ENCODE data around the gene FAM149B1. TPM values are rescaled to one million over a fixed set of nuclear protein-coding genes. Genes with fewer than 3 reads are reported as not detected.
A peak's percentile ranks its signal among the peaks of the same experiment; 100 is the strongest.

The FAM149B1 gene
- total and polyA plus RNA-seq, 2 of the 13 experiments (the other 11 are each of a cell fraction or from before 2014, with no cell fraction given): 9.3 to 16.8 TPM

DNA sequence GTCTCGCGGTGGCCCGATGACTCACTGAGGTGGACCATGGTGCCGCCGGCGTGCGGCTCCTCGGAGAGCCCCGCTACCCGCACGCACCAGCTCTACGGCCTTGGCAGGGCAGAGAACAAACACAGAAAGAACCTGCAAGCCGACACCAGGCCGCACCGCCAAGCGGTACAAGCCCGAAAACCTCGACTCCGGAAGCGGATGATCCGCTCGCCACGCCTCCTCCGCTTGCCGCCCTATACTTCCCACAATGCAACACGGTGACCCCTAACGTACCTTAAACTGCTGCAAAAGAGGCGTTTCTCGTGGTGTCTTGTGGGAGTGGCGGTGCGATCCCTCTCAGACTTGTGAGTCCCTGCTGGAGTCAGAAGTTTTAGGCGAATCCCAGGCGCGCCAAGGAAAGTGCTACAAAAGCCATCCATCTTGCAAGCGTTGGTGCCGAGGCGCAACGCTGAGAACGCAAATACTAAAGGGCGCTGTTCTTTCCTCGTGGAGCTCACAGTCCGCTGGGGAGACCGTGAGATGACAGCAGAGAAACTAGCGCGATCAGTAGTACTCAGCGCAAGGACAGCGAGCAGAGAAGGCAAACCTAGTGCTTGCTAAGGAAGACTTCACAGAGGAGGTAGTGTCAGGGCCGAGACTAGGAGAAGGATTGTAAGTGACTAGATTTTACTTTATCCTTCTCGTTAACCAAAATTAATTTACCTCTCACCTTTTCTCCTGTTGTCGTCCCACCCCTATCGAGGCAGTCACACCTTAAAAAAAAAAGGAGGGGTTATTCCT, 84.7 kb downstream of the FAM149B1 start, which contains the start of gene MRPS16 (continued):
- TF ChIP-seq, protein P1, sequence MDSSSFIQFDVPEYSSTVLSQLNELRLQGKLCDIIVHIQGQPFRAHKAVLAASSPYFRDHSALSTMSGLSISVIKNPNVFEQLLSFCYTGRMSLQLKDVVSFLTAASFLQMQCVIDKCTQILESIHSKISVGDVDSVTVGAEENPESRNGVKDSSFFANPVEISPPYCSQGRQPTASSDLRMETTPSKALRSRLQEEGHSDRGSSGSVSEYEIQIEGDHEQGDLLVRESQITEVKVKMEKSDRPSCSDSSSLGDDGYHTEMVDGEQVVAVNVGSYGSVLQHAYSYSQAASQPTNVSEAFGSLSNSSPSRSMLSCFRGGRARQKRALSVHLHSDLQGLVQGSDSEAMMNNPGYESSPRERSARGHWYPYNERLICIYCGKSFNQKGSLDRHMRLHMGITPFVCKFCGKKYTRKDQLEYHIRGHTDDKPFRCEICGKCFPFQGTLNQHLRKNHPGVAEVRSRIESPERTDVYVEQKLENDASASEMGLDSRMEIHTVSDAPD (CRISPR knock-in tag; IDR thresholded peaks at IDR 0.05): no peak
- TF ChIP-seq ZNF792 (CRISPR knock-in tag; IDR thresholded peaks at IDR 0.05) (peak; percentile 27), ZNF3 (CRISPR knock-in tag; IDR thresholded peaks at IDR 0.05) (no peak), FIP1L1 (IDR thresholded peaks at IDR 0.05; ENCODE audit: borderline replicate concordance, insufficient read depth, low read depth, low read length) (0 out of 2 replicates have a peak, but pooled peaks have one; percentile 84), NR3C1 (CRISPR knock-in tag; IDR thresholded peaks at IDR 0.05) (no peak), ZC3H13 (CRISPR knock-in tag; IDR thresholded peaks at IDR 0.05) (0 out of 2 replicates have a peak, but pooled peaks have one; percentile 9), TMF1 (CRISPR knock-in tag; IDR thresholded peaks at IDR 0.05; ENCODE audit: low read depth) (no peak), GLI4 (CRISPR knock-in tag; IDR thresholded peaks at IDR 0.05; ENCODE audit: borderline replicate concordance) (no peak), PLRG1 (conservative IDR thresholded peaks at IDR 0.05) (no peak), IRX3 (CRISPR knock-in tag; IDR thresholded peaks at IDR 0.05; ENCODE audit: borderline replicate concordance, low read depth) (peak; percentile 66; the same call in 1 of the 2 replicates), NR1H2 (CRISPR knock-in tag; IDR thresholded peaks at IDR 0.05; ENCODE audit: borderline replicate concordance, low read depth) (0 out of 2 replicates have a peak, but pooled peaks have one; percentile 34), KMT2B (CRISPR knock-in tag; IDR thresholded peaks at IDR 0.05) (peak; percentile 97), RBM39 (IDR thresholded peaks at IDR 0.05; ENCODE audit: low read depth, low read length, poor library complexity, severe bottlenecking) (peak; percentile 51), NCOR1 (IDR thresholded peaks at IDR 0.05; ENCODE audit: borderline replicate concordance, low read length) (no peak), SAP130 (CRISPR knock-in tag; IDR thresholded peaks at IDR 0.05; ENCODE audit: low read depth) (peak; percentile 99), NFE2 (CRISPR knock-in tag; IDR thresholded peaks at IDR 0.05) (no peak), JUNB (CRISPR knock-in tag; IDR thresholded peaks at IDR 0.05; ENCODE audit: borderline replicate concordance) (no peak), MXI1 (IDR thresholded peaks at IDR 0.05; ENCODE audit: borderline replicate concordance, low read depth, low read length) (peak; percentile 91; the same call in 2 of the 3 replicates), HNRNPK (IDR thresholded peaks at IDR 0.05; ENCODE audit: low read depth, low read length, poor library complexity, severe bottlenecking) (no peak), ZNF674 (CRISPR knock-in tag; IDR thresholded peaks at IDR 0.05; ENCODE audit: low read depth) (no peak)
- TF ChIP-seq, protein P2, sequence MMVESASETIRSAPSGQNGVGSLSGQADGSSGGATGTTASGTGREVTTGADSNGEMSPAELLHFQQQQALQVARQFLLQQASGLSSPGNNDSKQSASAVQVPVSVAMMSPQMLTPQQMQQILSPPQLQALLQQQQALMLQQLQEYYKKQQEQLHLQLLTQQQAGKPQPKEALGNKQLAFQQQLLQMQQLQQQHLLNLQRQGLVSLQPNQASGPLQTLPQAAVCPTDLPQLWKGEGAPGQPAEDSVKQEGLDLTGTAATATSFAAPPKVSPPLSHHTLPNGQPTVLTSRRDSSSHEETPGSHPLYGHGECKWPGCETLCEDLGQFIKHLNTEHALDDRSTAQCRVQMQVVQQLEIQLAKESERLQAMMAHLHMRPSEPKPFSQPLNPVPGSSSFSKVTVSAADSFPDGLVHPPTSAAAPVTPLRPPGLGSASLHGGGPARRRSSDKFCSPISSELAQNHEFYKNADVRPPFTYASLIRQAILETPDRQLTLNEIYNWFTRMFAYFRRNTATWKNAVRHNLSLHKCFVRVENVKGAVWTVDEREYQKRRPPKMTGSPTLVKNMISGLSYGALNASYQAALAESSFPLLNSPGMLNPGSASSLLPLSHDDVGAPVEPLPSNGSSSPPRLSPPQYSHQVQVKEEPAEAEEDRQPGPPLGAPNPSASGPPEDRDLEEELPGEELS (CRISPR knock-in tag; IDR thresholded peaks at IDR 0.05): peak; percentile 21; the same call in 1 of the 2 replicates
- TF ChIP-seq, protein P3, sequence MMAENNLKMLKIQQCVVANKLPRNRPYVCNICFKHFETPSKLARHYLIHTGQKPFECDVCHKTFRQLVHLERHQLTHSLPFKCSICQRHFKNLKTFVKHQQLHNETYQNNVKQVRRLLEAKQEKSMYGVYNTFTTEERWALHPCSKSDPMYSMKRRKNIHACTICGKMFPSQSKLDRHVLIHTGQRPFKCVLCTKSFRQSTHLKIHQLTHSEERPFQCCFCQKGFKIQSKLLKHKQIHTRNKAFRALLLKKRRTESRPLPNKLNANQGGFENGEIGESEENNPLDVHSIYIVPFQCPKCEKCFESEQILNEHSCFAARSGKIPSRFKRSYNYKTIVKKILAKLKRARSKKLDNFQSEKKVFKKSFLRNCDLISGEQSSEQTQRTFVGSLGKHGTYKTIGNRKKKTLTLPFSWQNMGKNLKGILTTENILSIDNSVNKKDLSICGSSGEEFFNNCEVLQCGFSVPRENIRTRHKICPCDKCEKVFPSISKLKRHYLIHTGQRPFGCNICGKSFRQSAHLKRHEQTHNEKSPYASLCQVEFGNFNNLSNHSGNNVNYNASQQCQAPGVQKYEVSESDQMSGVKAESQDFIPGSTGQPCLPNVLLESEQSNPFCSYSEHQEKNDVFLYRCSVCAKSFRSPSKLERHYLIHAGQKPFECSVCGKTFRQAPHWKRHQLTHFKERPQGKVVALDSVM (CRISPR knock-in tag; IDR thresholded peaks at IDR 0.05): peak; percentile 46; the same call in 1 of the 2 replicates
- TF ChIP-seq, protein P4, sequence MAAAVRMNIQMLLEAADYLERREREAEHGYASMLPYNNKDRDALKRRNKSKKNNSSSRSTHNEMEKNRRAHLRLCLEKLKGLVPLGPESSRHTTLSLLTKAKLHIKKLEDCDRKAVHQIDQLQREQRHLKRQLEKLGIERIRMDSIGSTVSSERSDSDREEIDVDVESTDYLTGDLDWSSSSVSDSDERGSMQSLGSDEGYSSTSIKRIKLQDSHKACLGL (CRISPR knock-in tag; IDR thresholded peaks at IDR 0.05): peak; percentile 85
- TF ChIP-seq, protein P5, sequence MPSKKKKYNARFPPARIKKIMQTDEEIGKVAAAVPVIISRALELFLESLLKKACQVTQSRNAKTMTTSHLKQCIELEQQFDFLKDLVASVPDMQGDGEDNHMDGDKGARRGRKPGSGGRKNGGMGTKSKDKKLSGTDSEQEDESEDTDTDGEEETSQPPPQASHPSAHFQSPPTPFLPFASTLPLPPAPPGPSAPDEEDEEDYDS (CRISPR knock-in tag; IDR thresholded peaks at IDR 0.05): peak; percentile 95

Data from HepG2 (cell line).